GM12891 (cell line): Measurements from ENCODE around the gene FUT8.

ENCODE experiments used
- DNase-seq: peaks from one replicate; pipeline ENCODE4 v3.0.0; 2011; ENCODE audit warnings: low spot score; ENCODE audit not compliant: insufficient read length
- FAIRE-seq: peaks from 2 replicates; lab custom pipeline; 2011; peaks lifted over from hg19 to GRCh38; lab: Jason Lieb, UNC
- PAX5 ChIP-seq: IDR thresholded peaks from 2 replicates; pipeline ENCODE4 v1.6.1; 2011; ENCODE audit warnings: low read length, moderate library complexity, mild to moderate bottlenecking; ENCODE audit not compliant: insufficient read depth, severe bottlenecking
- POLR2A ChIP-seq: IDR thresholded peaks from 2 replicates; pipeline ENCODE4 v1.6.1; 2011; ENCODE audit warnings: low read depth, low read length, control low read depth
- POLR2AphosphoS5 ChIP-seq: IDR thresholded peaks from 2 replicates; pipeline ENCODE4 v1.6.1; 2011; ENCODE audit warnings: low read depth, low read length, control low read depth
- POU2F2 ChIP-seq: IDR thresholded peaks from 2 replicates; pipeline ENCODE4 v1.6.1; 2011; ENCODE audit warnings: low read depth, mild to moderate bottlenecking, control low read depth, low read length, moderate library complexity
- SPI1 ChIP-seq: IDR thresholded peaks from 2 replicates; pipeline ENCODE4 v1.6.1; 2011; ENCODE audit warnings: low read depth, low read length, control low read depth
- TAF1 ChIP-seq: IDR thresholded peaks from 2 replicates; pipeline ENCODE4 v1.6.1; 2011; ENCODE audit warnings: low read depth, low read length, control low read depth

The FUT8 gene

DNA sequence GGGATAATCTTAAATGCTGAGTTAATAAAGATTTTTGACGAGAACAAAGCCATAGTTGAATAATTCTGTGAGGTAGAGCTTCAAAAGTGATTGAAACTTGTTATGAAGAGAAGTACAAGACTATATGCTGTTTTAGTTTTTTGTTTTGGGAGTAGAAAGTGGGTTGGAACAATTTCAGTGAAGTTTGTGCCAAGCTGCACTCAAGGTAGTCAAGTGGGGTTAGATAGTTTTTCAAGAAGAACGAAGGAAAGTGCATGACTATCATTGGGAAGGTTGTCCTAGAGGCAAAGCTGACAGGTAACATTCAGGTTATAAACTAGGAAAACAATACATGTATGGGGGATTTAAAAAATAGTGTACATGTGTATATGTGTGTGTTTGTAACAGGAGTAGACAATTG is 16.2 kb downstream of the FUT8 start:
- DNase-seq = no peak
- FAIRE-seq = no peak
- TF ChIP-seq POLR2AphosphoS5 = no peak
- TF ChIP-seq TAF1 = no peak
- TF ChIP-seq POU2F2 = no peak
- no peak for TF ChIP-seq PAX5
- TF ChIP-seq SPI1 = no peak
- TF ChIP-seq POLR2A = no peak

DNA sequence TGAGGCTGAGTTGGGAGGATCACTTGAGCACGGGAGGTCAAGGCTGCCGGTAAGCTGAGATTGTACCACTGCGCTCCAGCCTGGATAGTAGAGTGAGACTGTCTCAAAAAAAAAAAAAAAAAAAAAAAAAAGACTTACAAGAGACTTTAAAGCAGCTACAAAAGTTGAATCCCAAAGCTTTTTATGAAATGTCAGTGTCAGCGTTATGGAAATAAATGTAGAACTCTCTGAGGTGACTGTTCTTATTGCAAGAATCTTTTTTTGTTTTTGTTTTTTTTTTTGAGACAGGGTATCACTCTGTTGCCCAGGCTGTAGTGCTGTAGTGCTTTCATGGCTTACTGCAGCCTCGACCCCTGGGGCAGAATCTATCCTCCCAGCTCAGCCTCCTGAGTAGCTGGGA is 17.2 kb downstream of the FUT8 start:
- DNase-seq = no peak
- no peak for TF ChIP-seq POU2F2
- TF ChIP-seq POLR2A = no peak
- no peak for TF ChIP-seq PAX5
- TF ChIP-seq SPI1 = no peak
- no peak for TF ChIP-seq TAF1
- TF ChIP-seq POLR2AphosphoS5 = no peak
- FAIRE-seq = no peak

DNA sequence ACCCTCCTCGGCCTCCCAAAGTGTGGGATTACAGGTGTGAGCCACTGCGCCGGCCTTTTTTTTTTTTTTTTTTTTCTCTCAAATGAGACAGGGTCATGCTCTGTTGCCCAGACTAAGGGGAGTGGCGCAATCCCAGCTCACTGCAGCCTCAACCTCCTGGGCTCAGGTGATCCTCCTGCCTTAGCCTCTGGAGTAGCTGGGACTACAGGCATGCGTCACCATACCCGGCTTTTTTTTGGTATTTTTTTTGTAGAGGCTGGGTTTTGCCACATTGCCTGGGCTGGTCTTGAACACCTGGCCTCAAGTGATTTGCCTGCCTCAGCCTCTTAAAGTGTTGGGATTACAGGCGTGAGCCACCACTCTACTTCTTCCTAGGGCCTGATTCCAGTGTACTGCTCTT is 18.7 kb downstream of the FUT8 start:
- no peak for FAIRE-seq

DNA sequence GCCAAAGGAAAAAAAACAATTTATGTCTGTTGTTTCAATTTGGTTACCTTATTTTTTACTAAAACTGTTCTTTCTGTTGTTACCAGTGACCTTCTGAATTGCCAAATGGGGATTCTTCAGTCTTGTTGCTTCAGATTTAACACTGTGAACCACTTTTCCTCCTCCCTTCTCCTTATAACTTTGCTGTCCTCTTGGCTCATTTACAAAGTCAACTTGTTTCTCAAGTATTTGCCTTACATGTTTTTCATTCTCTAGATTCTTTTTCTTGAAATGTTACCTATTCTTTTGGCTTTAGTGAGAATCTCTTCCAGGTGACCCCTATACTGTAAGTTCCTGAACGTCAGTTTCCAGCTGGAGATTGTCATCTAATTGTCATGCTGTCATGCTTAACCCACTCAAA is 19.4 kb downstream of the FUT8 start:
- TF ChIP-seq TAF1 (no peak), PAX5 (no peak), POLR2AphosphoS5 (no peak), POU2F2 (no peak), POLR2A (no peak), SPI1 (no peak)
- DNase-seq (no peak), FAIRE-seq (no peak)

More for the DNA sequence above, 18.7 kb downstream of the FUT8 start:
- no peak for TF ChIP-seq SPI1
- TF ChIP-seq POLR2AphosphoS5 = no peak
- no peak for TF ChIP-seq PAX5
- TF ChIP-seq POU2F2 = no peak
- TF ChIP-seq POLR2A = no peak
- no peak for TF ChIP-seq TAF1
- DNase-seq = no peak

DNA sequence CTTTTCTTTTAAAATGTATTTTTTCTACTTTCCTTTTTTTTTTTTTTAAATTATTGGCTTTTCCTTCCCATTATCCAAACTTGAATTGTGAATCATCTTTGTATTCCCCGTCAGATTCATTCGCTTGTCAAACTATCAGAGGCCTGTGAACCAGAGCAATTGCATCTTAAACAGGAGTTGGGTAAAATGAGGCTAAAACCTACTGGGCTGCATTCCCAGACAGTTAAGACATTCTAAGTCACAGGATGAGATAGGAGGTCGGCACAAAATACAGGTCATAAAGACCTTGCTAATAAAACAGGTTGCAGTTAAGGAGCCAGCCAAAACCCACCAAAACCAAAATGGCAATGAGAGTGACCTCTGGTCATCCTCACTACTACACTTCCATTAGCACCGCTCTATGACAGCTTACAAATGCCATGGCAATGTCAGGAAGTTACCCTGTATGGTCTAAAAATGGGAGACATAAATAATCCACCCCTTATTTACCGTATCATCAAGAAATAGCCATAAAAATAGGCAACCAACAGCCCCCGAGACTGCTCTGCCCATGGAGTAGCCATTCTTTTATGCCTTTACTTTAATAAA is 19.9 kb downstream of the FUT8 start:
- no peak for DNase-seq
- FAIRE-seq = peak; percentile 41
- TF ChIP-seq POLR2AphosphoS5 (no peak), TAF1 (no peak), POLR2A (no peak), PAX5 (no peak)

DNA sequence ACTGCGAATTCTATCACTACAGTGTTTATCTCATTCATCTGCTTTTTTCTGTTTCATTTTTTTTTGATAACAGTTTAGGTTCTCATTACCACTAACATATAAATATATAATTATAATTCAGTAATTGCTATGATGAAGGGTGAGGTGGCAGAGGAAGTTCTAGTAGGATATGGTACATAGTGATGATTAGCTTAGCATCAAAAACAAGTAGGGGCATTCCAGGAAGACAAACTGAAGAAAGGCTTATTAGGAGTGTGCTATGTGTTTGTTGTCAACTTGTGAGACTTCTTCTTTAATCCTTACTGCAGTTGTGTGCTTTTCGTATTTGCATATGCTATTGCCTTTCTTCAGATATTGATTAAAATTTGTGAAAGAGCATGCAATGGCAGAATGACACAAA is 20.6 kb downstream of the FUT8 start:
- DNase-seq = no peak
- peak; percentile 43 for FAIRE-seq
- TF ChIP-seq SPI1 (no peak), TAF1 (no peak), POLR2AphosphoS5 (no peak), POU2F2 (no peak), POLR2A (no peak), PAX5 (no peak)

DNA sequence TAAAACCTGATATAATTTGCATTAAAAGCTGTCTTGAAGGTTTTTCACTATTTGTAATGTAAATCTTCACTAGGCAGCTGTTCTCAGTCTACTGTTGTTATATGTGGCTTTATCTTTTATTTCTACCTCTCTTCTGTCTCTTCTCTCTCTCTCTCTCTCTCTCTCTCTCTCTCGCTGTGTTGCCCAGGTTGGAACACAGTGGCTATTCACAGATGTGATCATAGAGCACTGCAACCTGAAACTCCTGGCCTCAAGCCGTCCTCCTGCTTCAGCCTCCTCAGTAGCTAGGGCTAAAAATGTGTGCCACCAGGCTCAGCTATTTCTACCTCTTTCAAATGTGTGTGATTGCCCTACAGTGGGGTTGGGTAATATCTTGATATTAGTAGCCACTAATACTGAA is 21.1 kb downstream of the FUT8 start:
- FAIRE-seq (peak; percentile 20), DNase-seq (no peak)
- TF ChIP-seq SPI1 (no peak), POLR2A (no peak), POU2F2 (no peak), PAX5 (no peak), TAF1 (no peak), POLR2AphosphoS5 (no peak)

DNA sequence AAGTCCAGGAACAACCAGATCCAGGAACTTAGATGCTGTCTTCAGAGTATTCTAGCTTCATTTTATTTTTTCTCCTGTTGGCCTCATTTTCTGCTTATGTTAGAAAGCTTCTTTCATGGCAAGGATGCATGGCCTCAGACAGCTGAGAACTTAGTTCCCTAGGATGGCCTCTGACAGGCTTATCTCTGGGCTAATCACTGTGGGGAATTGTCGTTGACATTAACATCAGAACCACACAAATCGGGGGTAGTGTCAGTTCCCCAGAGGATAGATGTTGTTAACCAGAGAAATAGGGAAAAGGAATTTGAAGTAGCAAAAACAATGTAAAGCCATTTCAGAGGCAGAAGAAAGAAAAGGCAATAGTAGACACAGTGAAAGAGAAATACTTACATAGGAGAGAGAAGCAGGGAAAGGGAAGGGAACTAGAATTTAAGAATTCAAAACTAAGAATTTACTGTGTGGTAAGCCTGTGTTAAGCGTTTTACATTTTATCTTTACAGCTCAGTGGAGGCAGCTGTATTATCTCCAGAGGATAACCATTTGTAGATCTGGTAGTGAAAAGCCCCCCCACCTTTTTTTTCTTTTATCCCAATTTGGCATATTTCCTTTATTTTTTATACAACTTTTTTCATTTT is 21.8 kb downstream of the FUT8 start:
- FAIRE-seq = peak; percentile 23
- DNase-seq = no peak
- TF ChIP-seq POU2F2 (no peak), POLR2AphosphoS5 (no peak), POLR2A (no peak), SPI1 (no peak), PAX5 (no peak), TAF1 (no peak)

DNA sequence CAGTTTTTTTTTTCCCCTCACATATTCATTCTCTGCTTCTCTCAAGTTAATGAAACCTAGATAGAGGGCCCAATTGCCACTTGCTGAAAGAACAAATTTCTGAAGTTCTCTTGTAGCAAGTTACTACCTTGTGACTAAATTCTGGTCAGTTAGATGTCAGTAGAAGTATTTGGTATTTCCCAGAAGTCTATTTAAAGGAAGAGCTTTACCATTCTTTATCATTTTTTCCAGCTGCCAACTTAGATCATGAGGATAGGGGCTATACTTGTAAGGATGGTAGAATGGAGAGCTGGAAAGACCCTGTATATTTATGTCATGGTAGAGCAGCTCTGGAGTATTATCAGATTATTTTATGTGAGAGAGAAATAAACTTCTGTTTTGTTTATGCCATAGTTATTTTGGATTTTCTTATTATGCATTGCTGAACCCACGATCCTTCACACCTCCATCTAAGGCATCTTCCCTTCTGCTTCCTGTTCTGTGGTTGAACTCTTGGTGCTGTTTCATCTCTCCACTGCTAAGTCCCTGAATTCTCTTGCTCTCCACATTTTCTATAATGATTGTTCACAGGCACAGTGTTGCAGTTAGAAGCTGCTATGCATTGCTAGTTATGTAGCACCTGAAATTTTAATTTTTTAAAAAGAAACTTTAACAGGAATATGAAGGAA is 25.9 kb downstream of the FUT8 start:
- FAIRE-seq (no peak), DNase-seq (no peak)
- TF ChIP-seq POU2F2 (no peak), TAF1 (no peak), POLR2AphosphoS5 (no peak), POLR2A (no peak), SPI1 (no peak), PAX5 (no peak)
